ENCODE measurements around the gene RASGRF2.

DNA sequence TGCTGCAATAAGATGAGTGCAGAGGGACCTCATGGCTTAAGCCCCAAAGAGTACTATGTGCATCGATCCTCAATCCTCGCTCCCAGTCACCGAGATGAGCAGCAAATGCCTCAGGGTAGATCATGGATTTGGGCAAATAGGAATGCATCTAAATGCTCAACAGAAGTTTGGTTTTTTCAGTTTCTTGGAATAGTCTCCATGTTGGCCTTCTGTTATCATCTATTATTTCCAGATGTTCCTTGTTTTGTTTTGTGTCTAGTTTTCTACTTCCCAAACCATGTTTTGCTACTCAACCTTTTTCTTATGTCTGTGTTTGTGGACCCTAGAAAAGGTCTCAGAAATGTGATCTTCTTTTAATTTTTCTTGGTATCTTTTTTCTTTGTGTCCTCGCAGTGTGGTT, 43.5 kb upstream of the RASGRF2 start:
- TF ChIP-seq, protein P1, sequence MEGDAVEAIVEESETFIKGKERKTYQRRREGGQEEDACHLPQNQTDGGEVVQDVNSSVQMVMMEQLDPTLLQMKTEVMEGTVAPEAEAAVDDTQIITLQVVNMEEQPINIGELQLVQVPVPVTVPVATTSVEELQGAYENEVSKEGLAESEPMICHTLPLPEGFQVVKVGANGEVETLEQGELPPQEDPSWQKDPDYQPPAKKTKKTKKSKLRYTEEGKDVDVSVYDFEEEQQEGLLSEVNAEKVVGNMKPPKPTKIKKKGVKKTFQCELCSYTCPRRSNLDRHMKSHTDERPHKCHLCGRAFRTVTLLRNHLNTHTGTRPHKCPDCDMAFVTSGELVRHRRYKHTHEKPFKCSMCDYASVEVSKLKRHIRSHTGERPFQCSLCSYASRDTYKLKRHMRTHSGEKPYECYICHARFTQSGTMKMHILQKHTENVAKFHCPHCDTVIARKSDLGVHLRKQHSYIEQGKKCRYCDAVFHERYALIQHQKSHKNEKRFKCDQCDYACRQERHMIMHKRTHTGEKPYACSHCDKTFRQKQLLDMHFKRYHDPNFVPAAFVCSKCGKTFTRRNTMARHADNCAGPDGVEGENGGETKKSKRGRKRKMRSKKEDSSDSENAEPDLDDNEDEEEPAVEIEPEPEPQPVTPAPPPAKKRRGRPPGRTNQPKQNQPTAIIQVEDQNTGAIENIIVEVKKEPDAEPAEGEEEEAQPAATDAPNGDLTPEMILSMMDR (IDR thresholded peaks at IDR 0.05) = no peak
- TF ChIP-seq POLR2A (IDR thresholded peaks at IDR 0.05) = no peak
